ENCODE data around the gene PPP6R2.

GRCh38 chr22:50317674-50318073 lies 25.5 kb upstream of the PPP6R2 start:
- TF ChIP-seq, protein P1, sequence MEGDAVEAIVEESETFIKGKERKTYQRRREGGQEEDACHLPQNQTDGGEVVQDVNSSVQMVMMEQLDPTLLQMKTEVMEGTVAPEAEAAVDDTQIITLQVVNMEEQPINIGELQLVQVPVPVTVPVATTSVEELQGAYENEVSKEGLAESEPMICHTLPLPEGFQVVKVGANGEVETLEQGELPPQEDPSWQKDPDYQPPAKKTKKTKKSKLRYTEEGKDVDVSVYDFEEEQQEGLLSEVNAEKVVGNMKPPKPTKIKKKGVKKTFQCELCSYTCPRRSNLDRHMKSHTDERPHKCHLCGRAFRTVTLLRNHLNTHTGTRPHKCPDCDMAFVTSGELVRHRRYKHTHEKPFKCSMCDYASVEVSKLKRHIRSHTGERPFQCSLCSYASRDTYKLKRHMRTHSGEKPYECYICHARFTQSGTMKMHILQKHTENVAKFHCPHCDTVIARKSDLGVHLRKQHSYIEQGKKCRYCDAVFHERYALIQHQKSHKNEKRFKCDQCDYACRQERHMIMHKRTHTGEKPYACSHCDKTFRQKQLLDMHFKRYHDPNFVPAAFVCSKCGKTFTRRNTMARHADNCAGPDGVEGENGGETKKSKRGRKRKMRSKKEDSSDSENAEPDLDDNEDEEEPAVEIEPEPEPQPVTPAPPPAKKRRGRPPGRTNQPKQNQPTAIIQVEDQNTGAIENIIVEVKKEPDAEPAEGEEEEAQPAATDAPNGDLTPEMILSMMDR (conservative IDR thresholded peaks at IDR 0.05; ENCODE audit: low read length) = no peak
- no peak for TF ChIP-seq EZH2phosphoT487 (IDR thresholded peaks at IDR 0.05; ENCODE audit: borderline replicate concordance)

Measured in Loucy (cell line).